GM08714 (cell line): Measurements from ENCODE around the gene ROCK1.
"Not testable (repeated sequence)": the region's sequence is repeated elsewhere in the genome, so short reads cannot be mapped to it uniquely, and the experiment has no call there.

Source experiments
- H3K4me3 ChIP-seq: fragments of 200-500 bp; sonication (Bioruptor generic); 2 replicates; pipeline ENCODE4 v1.5.1; 2014; ENCODE audit warnings: mild to moderate bottlenecking, low read length, inconsistent platforms
- ZNF274 ChIP-seq: IDR thresholded peaks from 2 replicates; pipeline ENCODE4 v1.6.1; 2012; ENCODE audit warnings: mild to moderate bottlenecking, low read depth, low read length

The ROCK1 gene

DNA sequence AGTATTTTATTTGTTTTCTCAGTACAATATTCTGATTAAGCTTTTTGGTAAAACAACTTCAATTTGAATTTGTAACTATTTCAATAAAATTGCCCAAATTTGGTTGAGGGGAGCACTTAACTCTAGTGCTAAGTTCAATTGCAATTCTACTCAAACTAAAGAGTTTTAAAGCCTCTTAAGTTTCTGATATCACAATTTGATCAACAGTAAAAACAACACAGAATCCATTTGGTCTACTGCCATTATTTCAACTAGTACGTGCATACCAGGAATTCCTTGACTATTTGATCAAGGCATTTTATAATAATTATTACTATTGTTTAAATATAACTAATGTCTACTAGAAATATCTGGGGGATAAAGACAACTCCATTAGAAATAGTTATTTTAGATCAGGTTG, 150.9 kb downstream of the ROCK1 start:
- H3K4me3 ChIP-seq, result no peak overlapping the region
- TF ChIP-seq ZNF274, result no peak

DNA sequence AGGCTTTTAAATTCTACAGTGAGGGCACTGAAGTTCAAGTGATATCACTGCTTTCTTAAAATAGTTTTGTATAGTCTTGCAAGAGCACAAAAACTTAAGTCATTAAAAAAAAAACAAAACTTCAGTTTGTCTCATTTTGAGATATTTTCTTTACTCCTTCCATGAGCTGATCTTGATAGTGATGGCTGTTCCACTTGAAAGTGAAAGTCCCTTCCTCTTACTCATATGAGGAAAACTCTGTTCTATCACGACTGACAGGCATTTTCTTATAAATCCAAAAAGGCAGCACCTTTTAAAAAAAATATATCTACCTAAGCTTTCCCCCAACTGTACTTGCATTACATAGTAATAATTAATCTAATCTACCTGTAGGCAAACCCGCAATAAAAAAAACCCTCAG, 160.8 kb downstream of the ROCK1 start:
- H3K4me3 ChIP-seq, result not testable (repeated sequence)
